Transverse colon (tissue), 4 donors: ENCODE measurements around the gene RNF126.

Experiments
- CTCF ChIP-seq, 5 experiments: fragments of 200-600 bp in 3 of 5; fragments of 450-650 bp in 2 of 5; sonication (generic) in 3 of 5; IDR thresholded peaks; 1 replicate in 2 of 5; 2 replicates in 3 of 5; pipeline ENCODE4 v1.5.1; 2016 to 2017; ENCODE audit warnings: antibody characterized with exemption in 5 of 5, inconsistent platforms in 3 of 5, mild to moderate bottlenecking in 2 of 5, moderate library complexity in 1 of 5
- EP300 ChIP-seq: sonication (generic); formaldehyde crosslinking; IDR thresholded peaks from one replicate; pipeline ENCODE4 v1.6.1; 2017; ENCODE audit warnings: antibody characterized with exemption, low read depth
- POLR2A ChIP-seq: fragments of 450-650 bp; IDR thresholded peaks from one replicate; pipeline ENCODE4 v1.6.1; 2016; ENCODE audit warnings: antibody characterized with exemption, mild to moderate bottlenecking, moderate library complexity
- POLR2AphosphoS5 ChIP-seq, 3 donors: sonication (generic); formaldehyde crosslinking; IDR thresholded peaks; one replicate each; pipeline ENCODE4 v1.6.1; 2016; ENCODE audit warnings: antibody characterized with exemption in 3 of 3

GRCh38 chr19:609004-609346, 54.0 kb downstream of the RNF126 start:
- TF ChIP-seq CTCF (IDR thresholded peaks at IDR 0.05) = no peak
- TF ChIP-seq POLR2AphosphoS5 (IDR thresholded peaks at IDR 0.05) = no peak
- TF ChIP-seq POLR2A = no peak
- no peak for TF ChIP-seq EP300
